Breast epithelium (tissue), 4 donors: ENCODE data around the gene FAM43A. TPM values are rescaled to one million over a fixed set of nuclear protein-coding genes. Genes with fewer than 3 reads are reported as not detected.

Source experiments
- DNase-seq, 2 donors: peaks; one replicate each; pipeline ENCODE4 v3.0.0-alpha.2; 2019; ENCODE audit warnings: low spot score in 2 of 2
- H3K27ac ChIP-seq, 2 donors: fragments of 200-600 bp; sonication (generic) in 1 of 2; one replicate each; pipeline ENCODE4 v1.5.1; 2016 to 2019; ENCODE audit warnings: mild to moderate bottlenecking in 1 of 2
- H3K27me3 ChIP-seq, 2 donors: fragments of 200-600 bp; sonication (generic) in 1 of 2; one replicate each; pipeline versions ENCODE4 v1.5.1 to v1.6.0; 2017 to 2019; ENCODE audit warnings: control low read depth in 1 of 2, mild to moderate bottlenecking in 1 of 2
- H3K36me3 ChIP-seq: fragments of 200-600 bp; one replicate; pipeline ENCODE4 v1.5.1; 2019
- H3K4me1 ChIP-seq, 2 donors: fragments of 200-600 bp; sonication (generic); one replicate each; pipeline ENCODE4 v1.5.1; 2016 to 2019; ENCODE audit warnings: control low read depth in 1 of 2
- H3K4me3 ChIP-seq, 3 donors: fragments of 200-600 bp; sonication (generic); 1 replicate in 2 of 3; 2 replicates in 1 of 3; pipeline ENCODE4 v1.5.1; 2016 to 2019; ENCODE audit warnings: mild to moderate bottlenecking in 3 of 3, moderate library complexity in 2 of 3
- H3K9me3 ChIP-seq, 2 donors: fragments of 200-600 bp; sonication (generic) in 1 of 2; one replicate each; pipeline ENCODE4 v1.5.1; 2016 to 2019; ENCODE audit warnings: control low read depth in 1 of 2
- POLR2A ChIP-seq: fragments of 450-650 bp; IDR thresholded peaks from one replicate; pipeline ENCODE4 v1.6.1; 2016; ENCODE audit warnings: antibody characterized with exemption, mild to moderate bottlenecking, moderate library complexity
- POLR2AphosphoS5 ChIP-seq, 3 donors: sonication (generic); formaldehyde crosslinking; IDR thresholded peaks; one replicate each; pipeline ENCODE4 v1.6.1; 2017; ENCODE audit warnings: antibody characterized with exemption in 3 of 3
- intact Hi-C: fragments of 100-400 bp; cut with DNase I; formaldehyde crosslinking; loops from one replicate; pipeline ENCODE4 v1.15.1; 2023; ENCODE audit warnings: low total_unique reads
- total RNA-seq, 3 donors: library from RNA; depleted of rRNA; stranded (reverse); fragments of >200 nt; gene quantifications; one replicate each; pipeline ENCODE4 v1.1.0, GENCODE V29; 2016
- TF ChIP-seq, protein P1 (sequence below), 3 donors: fragments of 450-650 bp; IDR thresholded peaks; one replicate each; pipeline ENCODE4 v1.5.1; 2016 to 2017; ENCODE audit warnings: antibody characterized with exemption in 3 of 3, mild to moderate bottlenecking in 3 of 3, moderate library complexity in 3 of 3

Gene FAM43A
- total RNA-seq, 3 donors from 2014 or later = 10.1 to 16.7 (median 15.5) TPM

DNA sequence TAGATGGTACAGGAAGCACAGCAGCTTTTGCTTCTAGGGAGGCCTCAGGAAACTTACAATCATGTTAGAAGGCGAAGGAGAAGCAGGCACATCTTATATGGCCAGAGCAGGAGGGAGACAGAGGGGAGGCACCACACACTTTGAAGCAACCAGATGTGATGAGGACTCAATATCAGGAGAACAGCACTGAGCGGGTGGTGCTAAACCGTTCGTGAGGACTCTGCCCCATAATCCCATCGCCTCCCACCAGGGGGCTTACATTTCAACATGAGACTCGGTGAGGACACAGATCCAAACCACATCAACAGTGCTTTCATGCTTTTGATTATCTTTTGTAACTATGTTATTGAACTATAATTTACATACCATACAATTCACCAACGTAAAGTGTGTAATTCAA, 44.9 kb upstream of the FAM43A start:
- Histone ChIP-seq H3K9me3 (no peaks in the 10 kb centered on the region), H3K27me3 (no peaks in the 10 kb centered on the region), H3K36me3 (peaks cover 5% of the 10 kb centered on the region), H3K4me3 (no peak overlapping the region), H3K27ac (peak overlapping the region in 1 of 2 donors; percentile 55), H3K4me1 (no peaks in the 10 kb centered on the region)
- intact Hi-C loops = no loop called here
- DNase-seq = no peak
- no peak for TF ChIP-seq POLR2A

DNA sequence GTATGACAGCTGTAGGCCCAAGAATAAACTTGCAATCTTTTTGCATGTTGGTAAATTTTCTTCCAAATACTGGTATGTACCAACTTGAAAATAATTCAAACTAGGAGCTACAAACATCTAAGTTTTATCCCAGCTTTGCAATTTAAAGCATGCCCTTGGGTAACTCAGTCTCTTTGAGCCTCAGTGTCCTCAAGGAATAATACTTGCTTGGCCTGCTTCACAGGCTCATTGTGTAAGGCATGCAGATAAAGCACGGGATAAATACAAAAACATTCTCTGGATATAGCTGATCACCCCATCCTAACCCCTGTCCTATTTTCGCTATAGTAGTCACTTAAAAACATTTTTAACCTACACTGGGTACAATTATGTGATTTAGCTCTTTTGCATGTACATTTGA, 42.9 kb upstream of the FAM43A start:
- Histone ChIP-seq H3K27ac (no peak overlapping the region), H3K4me3 (no peak overlapping the region), H3K36me3 (peaks cover 5% of the 10 kb centered on the region), H3K27me3 (no peaks in the 10 kb centered on the region), H3K9me3 (no peaks in the 10 kb centered on the region), H3K4me1 (no peaks in the 10 kb centered on the region)
- no peak for DNase-seq
- TF ChIP-seq, protein P1, sequence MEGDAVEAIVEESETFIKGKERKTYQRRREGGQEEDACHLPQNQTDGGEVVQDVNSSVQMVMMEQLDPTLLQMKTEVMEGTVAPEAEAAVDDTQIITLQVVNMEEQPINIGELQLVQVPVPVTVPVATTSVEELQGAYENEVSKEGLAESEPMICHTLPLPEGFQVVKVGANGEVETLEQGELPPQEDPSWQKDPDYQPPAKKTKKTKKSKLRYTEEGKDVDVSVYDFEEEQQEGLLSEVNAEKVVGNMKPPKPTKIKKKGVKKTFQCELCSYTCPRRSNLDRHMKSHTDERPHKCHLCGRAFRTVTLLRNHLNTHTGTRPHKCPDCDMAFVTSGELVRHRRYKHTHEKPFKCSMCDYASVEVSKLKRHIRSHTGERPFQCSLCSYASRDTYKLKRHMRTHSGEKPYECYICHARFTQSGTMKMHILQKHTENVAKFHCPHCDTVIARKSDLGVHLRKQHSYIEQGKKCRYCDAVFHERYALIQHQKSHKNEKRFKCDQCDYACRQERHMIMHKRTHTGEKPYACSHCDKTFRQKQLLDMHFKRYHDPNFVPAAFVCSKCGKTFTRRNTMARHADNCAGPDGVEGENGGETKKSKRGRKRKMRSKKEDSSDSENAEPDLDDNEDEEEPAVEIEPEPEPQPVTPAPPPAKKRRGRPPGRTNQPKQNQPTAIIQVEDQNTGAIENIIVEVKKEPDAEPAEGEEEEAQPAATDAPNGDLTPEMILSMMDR (IDR thresholded peaks at IDR 0.05) = no peak
- no peak for TF ChIP-seq POLR2AphosphoS5 (IDR thresholded peaks at IDR 0.05)
- intact Hi-C loops = no loop called here

DNA sequence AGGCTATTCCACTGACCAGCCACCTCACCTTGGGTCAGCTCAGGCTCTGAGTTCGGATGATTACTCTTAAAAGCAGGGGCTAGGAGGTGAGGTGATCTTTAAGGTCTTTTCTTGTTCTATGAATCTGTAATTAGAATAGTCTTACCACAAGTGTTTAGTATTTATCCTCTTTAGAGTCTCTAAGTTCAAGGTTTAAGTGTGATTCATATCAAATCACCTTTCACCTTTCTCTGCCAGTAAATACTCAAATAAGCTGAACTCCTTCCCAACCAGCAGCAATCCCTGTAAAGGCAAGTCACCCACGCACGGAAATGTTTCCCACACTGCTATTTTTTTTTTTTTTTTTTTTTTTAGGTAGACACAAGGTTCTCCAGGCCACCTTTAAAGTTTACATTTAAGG, 37.9 kb upstream of the FAM43A start:
- DNase-seq = no peak
- TF ChIP-seq POLR2AphosphoS5 (IDR thresholded peaks at IDR 0.05) (no peak), POLR2A (no peak)
- TF ChIP-seq, protein P1 (IDR thresholded peaks at IDR 0.05) = no peak
- intact Hi-C loops = no loop called here
- no peak overlapping the region for H3K27ac ChIP-seq
- H3K36me3 ChIP-seq = peaks cover 14% of the 10 kb centered on the region
- no peak overlapping the region for H3K4me3 ChIP-seq
- H3K27me3 ChIP-seq = no peaks in the 10 kb centered on the region
- H3K9me3 ChIP-seq = no peaks in the 10 kb centered on the region
- no peaks in the 10 kb centered on the region for H3K4me1 ChIP-seq

DNA sequence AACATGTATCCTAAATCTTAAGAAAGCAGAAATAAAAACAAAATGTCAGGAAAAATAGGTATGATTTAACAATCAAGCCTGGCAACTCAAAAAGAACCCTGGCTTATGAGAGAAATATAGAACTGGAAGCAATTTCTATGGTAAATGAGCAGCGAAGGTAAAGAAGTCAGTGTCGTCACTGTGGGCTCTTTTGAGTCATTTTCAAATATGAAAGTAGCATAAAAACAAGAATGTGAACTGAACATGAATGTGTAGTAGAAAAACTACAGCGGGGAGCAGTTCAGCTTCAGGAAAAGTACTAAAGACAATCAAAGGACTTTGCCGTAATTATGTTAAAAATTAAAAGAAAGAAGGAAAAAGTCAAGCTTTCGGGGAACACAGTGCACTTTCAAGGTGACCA, 31.2 kb upstream of the FAM43A start:
- intact Hi-C loops = no loop called here
- TF ChIP-seq POLR2A = no peak
- TF ChIP-seq, protein P1 (IDR thresholded peaks at IDR 0.05) = no peak
- no peak for TF ChIP-seq POLR2AphosphoS5 (IDR thresholded peaks at IDR 0.05)
- Histone ChIP-seq H3K27me3 (no peaks in the 10 kb centered on the region), H3K36me3 (peaks cover 12% of the 10 kb centered on the region), H3K4me3 (no peak overlapping the region), H3K27ac (no peak overlapping the region), H3K9me3 (no peaks in the 10 kb centered on the region), H3K4me1 (no peaks in the 10 kb centered on the region)
- no peak for DNase-seq

DNA sequence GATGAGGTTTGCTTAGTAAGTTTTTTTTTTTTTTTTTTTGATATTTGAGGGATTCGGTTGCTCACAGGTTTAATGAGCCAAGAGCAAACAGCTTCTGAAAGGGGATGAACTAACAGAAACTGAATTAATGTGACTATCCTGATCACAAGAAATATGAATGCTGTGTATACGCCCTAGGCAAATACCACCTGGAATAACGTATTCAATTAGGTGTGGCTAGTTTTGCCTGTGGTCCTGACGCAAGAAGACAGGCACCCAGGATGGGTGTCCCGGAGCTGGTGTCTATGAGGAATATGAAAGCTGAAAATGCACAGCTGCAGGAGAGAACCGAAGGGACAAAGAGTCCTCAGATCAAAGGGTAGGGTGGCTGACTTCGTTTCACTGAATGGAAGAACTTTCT, 28.2 kb upstream of the FAM43A start:
- no peak for DNase-seq
- H3K4me1 ChIP-seq = no peaks in the 10 kb centered on the region
- H3K27ac ChIP-seq = no peak overlapping the region
- no peaks in the 10 kb centered on the region for H3K9me3 ChIP-seq
- no peak overlapping the region for H3K4me3 ChIP-seq
- H3K36me3 ChIP-seq = peaks cover 4% of the 10 kb centered on the region
- intact Hi-C loops = no loop called here
- H3K27me3 ChIP-seq = no peaks in the 10 kb centered on the region
- TF ChIP-seq, protein P1 (IDR thresholded peaks at IDR 0.05) = no peak
- TF ChIP-seq POLR2AphosphoS5 (IDR thresholded peaks at IDR 0.05) (no peak), POLR2A (no peak)
